Tongue (tissue), 3 donors: ENCODE data around the gene SPATA31D4. TPM values are rescaled to one million over a fixed set of nuclear protein-coding genes. Genes with fewer than 3 reads are reported as not detected.

Experiments
- DNase-seq: peaks from one replicate; pipeline ENCODE4 v3.0.0-alpha.2; 2015
- small RNA-seq: library from RNA; depleted of rRNA; stranded (forward); fragments of <200 nt; gene quantifications from one replicate; pipeline ENCODE3, GENCODE V24; 2014; ENCODE audit warnings: low replicate concordance
- total RNA-seq: library from RNA; depleted of rRNA; stranded (reverse); fragments of >200 nt; gene quantifications from one replicate; pipeline ENCODE4 v1.2.3, GENCODE V29; 2014

Gene SPATA31D4
- total RNA-seq, 1 donor from 2014 or later, result not detected

DNA sequence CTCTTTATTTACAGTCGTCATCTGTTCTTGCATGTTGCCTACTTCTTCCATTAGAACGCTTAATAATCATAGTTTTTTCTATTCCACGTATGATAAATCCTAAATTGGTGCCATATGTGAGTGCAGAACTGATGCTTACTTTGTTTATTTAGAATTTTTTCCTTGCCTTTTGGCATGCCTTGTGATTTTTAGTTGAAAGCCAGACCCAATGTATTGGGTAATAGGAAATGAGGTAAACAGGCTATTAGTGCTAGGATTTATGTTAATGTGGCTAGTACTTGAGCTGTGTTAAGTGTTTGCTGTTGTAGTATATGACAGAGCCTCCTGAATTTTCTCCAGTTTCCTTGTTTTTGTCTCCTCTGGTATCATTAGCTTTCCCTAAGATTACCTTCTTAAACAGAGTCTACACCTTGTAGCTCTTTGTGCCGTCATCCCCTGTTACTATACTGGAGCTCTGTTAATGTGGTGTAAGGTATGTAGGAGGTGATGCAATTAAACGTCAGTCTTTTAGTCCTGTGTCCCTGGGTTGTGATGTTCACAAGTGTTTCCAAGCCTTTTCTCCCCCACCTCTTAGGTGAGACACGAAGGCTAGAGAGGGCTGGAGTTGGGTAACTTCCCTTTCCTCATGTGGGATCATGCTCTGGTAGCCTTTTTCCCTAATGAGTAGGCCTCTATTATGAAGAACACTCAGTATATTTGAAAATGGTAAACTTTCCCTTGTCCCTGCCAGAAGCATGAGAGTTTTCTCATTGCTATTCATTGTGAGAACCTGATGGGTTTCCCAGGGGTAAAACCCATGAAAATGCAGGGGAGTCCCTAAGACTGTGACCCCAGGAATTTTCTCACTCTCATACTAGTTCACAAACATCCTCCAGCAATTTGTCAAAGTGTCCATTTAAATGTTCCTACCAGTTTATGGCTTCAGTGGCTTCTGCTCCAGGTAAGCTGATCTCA, 36.3 kb downstream of the SPATA31D4 start:
- no peak for DNase-seq

DNA sequence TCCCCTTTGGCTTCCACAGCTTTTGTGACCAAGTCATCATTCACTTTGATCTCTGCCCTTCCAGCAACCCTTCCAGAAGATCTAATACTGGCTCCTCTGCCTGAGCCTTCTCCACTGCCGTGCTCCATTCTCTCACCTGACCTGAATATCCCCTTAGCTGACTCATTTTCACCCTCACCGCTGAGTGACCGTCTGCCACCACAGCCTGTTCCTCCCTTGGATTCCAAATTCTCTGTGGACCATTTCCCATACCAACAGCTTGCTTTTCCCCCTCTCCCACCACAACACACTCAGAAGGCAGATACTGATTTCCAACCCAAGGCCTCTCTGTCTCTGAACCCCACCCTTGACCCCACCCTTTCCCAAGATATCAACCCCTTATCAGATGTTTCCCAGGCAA, 39.8 kb downstream of the SPATA31D4 start:
- no peak for DNase-seq

DNA sequence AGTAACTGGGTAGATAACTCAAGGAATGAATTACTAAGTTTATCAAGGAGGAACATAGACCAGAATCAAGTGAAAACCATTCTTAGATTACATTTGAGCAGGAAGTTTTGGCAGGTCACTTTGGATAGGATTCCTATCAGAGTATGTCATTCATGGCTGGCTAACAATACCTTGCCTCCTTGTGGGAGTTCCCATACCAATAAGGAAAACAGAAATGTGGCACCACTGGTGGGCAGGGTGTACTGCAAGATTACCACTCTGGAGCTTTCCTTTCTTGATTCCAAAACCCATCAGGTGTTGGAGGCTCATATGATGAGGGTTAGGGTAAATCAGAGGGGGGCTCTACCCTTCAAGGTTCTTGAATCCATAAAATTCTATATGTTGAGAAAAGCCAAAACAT, 41.7 kb downstream of the SPATA31D4 start:
- DNase-seq, result no peak

GRCh38 chr9:81971727-81972126, 43.5 kb downstream of the SPATA31D4 start:
- DNase-seq, result no peak

GRCh38 chr9:81974764-81975163, 46.5 kb downstream of the SPATA31D4 start:
- DNase-seq, result no peak

DNA sequence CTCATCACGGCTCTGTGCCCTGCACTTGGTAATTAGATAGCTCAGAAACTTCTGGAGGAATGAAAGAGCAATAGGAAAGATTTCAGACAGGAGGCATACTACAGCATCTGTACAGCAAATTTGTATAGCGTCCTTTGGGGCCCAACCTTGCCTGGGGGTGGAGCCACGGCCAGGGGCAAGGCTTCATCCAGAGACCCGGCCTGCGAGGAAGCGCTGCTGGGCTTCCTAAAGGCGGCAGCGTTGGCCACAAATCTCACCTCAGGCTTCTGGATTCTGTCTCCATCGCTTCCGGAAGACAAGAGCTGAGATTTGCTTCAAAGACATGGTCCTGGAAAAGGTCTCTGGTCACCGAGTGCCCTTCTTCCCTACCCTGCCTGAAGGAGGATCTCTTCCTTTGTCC, 48.1 kb downstream of the SPATA31D4 start:
- DNase-seq, result no peak

DNA sequence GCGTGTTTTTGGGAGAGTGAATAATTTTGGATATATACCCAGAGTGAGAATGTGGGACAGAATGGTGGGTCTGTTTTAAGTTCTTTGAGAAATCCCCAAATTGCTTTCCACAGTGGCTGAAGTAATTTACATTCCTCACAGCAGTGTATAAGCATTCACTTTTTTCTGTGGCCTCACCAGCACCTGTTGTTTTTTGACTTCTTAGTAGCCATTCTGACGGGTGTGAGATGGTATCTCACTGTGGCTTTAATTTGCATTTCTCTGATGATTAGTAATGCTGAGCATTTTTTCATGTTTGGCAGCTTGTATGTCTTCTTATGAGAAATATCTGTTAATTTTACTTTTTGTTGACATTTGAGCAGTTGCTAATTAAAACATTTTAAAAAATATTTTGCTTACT, 51.0 kb downstream of the SPATA31D4 start:
- no peak for DNase-seq

GRCh38 chr9:81980568-81980967, 52.3 kb downstream of the SPATA31D4 start:
- DNase-seq, result no peak

DNA sequence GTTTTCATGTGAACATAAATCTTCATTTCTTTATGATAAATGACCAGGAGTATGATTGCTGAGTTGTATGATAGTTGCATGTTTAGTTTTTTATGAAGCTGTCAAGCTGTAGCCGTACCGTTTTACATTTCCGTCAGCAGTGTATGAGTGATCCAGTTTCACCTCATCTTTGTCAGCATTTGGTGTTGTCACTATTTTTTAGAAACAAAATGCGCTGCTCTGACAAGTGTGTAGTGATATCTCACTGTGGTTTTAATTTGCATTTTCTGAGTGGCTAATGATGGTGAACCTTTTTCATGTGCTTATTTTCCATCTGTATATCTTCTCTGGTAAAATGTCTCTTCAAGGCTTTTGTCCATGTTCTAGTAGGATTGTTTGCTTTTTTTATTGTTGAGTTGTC, 53.7 kb downstream of the SPATA31D4 start:
- DNase-seq, result no peak

Small RNA genes within 50 kb of the gene (small RNA-seq; reads per million reads assigned to genes)
- gene RF00189 (0.08 reads per million), gene RNA5SP287 (not detected)

Other genes with a start within 250 kb of the SPATA31D4 start
- 73.8 TPM for gene TLE1, start 238.9 kb upstream of the SPATA31D4 start, total RNA-seq
- gene SPATA31D3, start 15.1 kb downstream of the SPATA31D4 start, total RNA-seq, result not detected
- gene SPATA31D1, start 60.3 kb downstream of the SPATA31D4 start, total RNA-seq, result not detected